Transverse colon (tissue), 4 donors: Measurements from ENCODE around the gene TMEM147. TPM values are rescaled to one million over a fixed set of nuclear protein-coding genes. Genes with fewer than 3 reads are reported as not detected.

Experiments
- DNase-seq: peaks from one replicate; pipeline ENCODE4 v3.0.0-alpha.2; 2019
- H3K27ac ChIP-seq, 4 donors: fragments of 200-600 bp; sonication (generic); 2 replicates each; pipeline ENCODE4 v1.5.1; 2016 to 2018; ENCODE audit warnings: inconsistent platforms in 4 of 4
- H3K27me3 ChIP-seq: fragments of 200-600 bp; sonication (generic); 2 replicates; pipeline ENCODE4 v1.5.1; 2017; ENCODE audit warnings: inconsistent platforms
- H3K36me3 ChIP-seq, 4 donors: fragments of 200-600 bp; sonication (generic); 2 replicates each; pipeline ENCODE4 v1.5.1; 2017 to 2019; ENCODE audit warnings: inconsistent platforms in 4 of 4
- H3K4me1 ChIP-seq, 4 donors: fragments of 200-600 bp; sonication (generic); 2 replicates each; pipeline ENCODE4 v1.5.1; 2017 to 2020; ENCODE audit warnings: inconsistent platforms in 4 of 4
- H3K4me3 ChIP-seq, 4 donors: fragments of 200-600 bp; sonication (generic); 1 replicate in 1 of 4; 2 replicates in 3 of 4; pipeline versions ENCODE4 v1.5.1 to v1.6.1; 2017 to 2019; ENCODE audit warnings: inconsistent platforms in 4 of 4
- H3K9me3 ChIP-seq, 2 donors: fragments of 200-600 bp; sonication (generic); 2 replicates each; pipeline ENCODE4 v1.5.1; 2017 to 2019; ENCODE audit warnings: inconsistent platforms in 2 of 2
- EP300 ChIP-seq: sonication (generic); formaldehyde crosslinking; IDR thresholded peaks from one replicate; pipeline ENCODE4 v1.6.1; 2017; ENCODE audit warnings: antibody characterized with exemption, low read depth
- POLR2A ChIP-seq: fragments of 450-650 bp; IDR thresholded peaks from one replicate; pipeline ENCODE4 v1.6.1; 2016; ENCODE audit warnings: antibody characterized with exemption, mild to moderate bottlenecking, moderate library complexity
- POLR2AphosphoS5 ChIP-seq, 3 donors: sonication (generic); formaldehyde crosslinking; IDR thresholded peaks; one replicate each; pipeline ENCODE4 v1.6.1; 2016; ENCODE audit warnings: antibody characterized with exemption in 3 of 3
- WGBS, 2 donors: methylation state at CpG; one replicate each; pipeline ENCODE4 v1.1.5; 2018; ENCODE audit warnings: low coverage in 1 of 2; 5-methylcytosine and 5-hydroxymethylcytosine counted together
- in situ Hi-C, 4 donors: fragments of 200-750 bp; cut with MboI; loops; one replicate each; pipeline versions ENCODE4 v1.15.0 to v1.15.1; 2017; ENCODE audit warnings: low sequenced_read_pairs in 3 of 4, low pct_ligation_motif_present in 1 of 4, low pct_unique_long_range_greater_than_20kb in 1 of 4
- intact Hi-C: fragments of 100-400 bp; cut with DNase I; formaldehyde crosslinking; loops from one replicate; pipeline ENCODE4 v1.15.1; 2023; ENCODE audit warnings: low total_unique reads
- total RNA-seq, 4 donors: library from RNA; depleted of rRNA; stranded (reverse); fragments of >200 nt; gene quantifications; one replicate each; pipeline ENCODE4 v1.1.0, GENCODE V29; 2016
- TF ChIP-seq, protein P1 (sequence below), 5 experiments: fragments of 200-600 bp in 3 of 5; fragments of 450-650 bp in 2 of 5; sonication (generic) in 3 of 5; IDR thresholded peaks; 1 replicate in 2 of 5; 2 replicates in 3 of 5; pipeline ENCODE4 v1.5.1; 2016 to 2017; ENCODE audit warnings: antibody characterized with exemption in 5 of 5, inconsistent platforms in 3 of 5, mild to moderate bottlenecking in 2 of 5, moderate library complexity in 1 of 5

The TMEM147 gene
- total RNA-seq, 4 donors from 2014 or later, result 29.5 to 77.0 (median 54.0) TPM

DNA sequence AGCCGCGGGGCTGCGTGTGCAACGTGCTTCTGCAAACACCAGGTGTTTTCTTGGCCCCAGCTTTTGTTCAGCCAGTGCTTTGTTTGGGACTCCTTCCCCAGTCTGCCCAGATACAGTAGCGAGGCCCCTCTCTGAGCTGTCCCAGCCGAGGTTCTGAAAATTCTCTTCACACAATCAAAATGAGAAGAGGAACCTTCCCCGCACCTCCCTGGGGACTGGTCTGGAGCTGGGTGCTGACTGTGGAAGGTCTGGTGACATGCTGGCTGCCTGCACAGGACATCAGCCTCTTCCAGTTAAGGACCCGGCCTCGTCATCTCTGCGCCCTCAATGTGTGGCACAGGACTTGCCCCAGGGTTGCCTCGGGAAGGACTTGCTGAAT lies 13.8 kb downstream of the TMEM147 start:
- no peak for DNase-seq

DNA sequence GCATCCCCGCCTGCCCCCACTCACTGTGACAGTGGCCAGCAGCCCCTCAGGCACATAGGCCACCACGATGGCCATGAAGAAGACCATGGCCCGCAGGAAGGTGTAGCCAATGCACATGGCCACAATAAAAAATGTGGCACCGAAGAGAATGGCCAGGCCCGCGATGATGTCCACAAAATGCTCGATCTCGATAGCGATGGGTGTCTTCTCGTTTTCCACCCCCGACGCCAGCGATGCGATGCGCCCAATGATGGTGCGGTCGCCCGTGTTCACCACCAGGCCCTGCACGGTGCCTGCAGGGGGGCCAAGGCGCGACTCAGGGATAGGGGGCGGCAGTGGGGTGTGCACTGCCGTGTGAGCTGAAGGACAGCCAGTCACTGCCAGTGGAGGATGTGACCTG lies 14.4 kb downstream of the TMEM147 start:
- Histone ChIP-seq H3K9me3 (no peaks in the 10 kb centered on the region), H3K36me3 (no peaks in the 10 kb centered on the region), H3K4me1 (peaks cover 0 to 12% (median 9%) of the 10 kb centered on the region in 4 donors), H3K4me3 (no peak overlapping the region), H3K27ac (no peak overlapping the region), H3K27me3 (peaks cover 48% of the 10 kb centered on the region)
- intact Hi-C loops (no loop called here), in situ Hi-C loops (no loop called here)
- 90 to 100% methylated on average over 2 to 23 of the region's 23 CpGs for WGBS, 2 donors
- TF ChIP-seq, protein P1, sequence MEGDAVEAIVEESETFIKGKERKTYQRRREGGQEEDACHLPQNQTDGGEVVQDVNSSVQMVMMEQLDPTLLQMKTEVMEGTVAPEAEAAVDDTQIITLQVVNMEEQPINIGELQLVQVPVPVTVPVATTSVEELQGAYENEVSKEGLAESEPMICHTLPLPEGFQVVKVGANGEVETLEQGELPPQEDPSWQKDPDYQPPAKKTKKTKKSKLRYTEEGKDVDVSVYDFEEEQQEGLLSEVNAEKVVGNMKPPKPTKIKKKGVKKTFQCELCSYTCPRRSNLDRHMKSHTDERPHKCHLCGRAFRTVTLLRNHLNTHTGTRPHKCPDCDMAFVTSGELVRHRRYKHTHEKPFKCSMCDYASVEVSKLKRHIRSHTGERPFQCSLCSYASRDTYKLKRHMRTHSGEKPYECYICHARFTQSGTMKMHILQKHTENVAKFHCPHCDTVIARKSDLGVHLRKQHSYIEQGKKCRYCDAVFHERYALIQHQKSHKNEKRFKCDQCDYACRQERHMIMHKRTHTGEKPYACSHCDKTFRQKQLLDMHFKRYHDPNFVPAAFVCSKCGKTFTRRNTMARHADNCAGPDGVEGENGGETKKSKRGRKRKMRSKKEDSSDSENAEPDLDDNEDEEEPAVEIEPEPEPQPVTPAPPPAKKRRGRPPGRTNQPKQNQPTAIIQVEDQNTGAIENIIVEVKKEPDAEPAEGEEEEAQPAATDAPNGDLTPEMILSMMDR (IDR thresholded peaks at IDR 0.05), result no peak
- TF ChIP-seq POLR2AphosphoS5 (IDR thresholded peaks at IDR 0.05), result no peak
- TF ChIP-seq EP300, result no peak
- TF ChIP-seq POLR2A, result no peak
- DNase-seq, result no peak

More for the DNA sequence above, 13.8 kb downstream of the TMEM147 start:
- no peak overlapping the region for H3K4me3 ChIP-seq
- WGBS, 2 donors, result 43% methylated on average over 11 of the region's 11 CpGs; no CpG with 5 or more reads in 1 of the 2 donors
- no peaks in the 10 kb centered on the region for H3K36me3 ChIP-seq
- H3K4me1 ChIP-seq, result peaks cover 0 to 12% (median 9%) of the 10 kb centered on the region in 4 donors
- intact Hi-C loops, result no loop called here
- peaks cover 48% of the 10 kb centered on the region for H3K27me3 ChIP-seq
- in situ Hi-C loops, result no loop called here
- no peak overlapping the region for H3K27ac ChIP-seq
- no peaks in the 10 kb centered on the region for H3K9me3 ChIP-seq
- TF ChIP-seq POLR2A (no peak), EP300 (no peak), POLR2AphosphoS5 (IDR thresholded peaks at IDR 0.05) (no peak)
- TF ChIP-seq, protein P1 (IDR thresholded peaks at IDR 0.05), result no peak

- no peaks in the 10 kb centered on the region for H3K36me3 ChIP-seq
- no peak overlapping the region for H3K4me3 ChIP-seq
- no peak for DNase-seq
- TF ChIP-seq, protein P1 (IDR thresholded peaks at IDR 0.05), result no peak
- no peak for TF ChIP-seq EP300
- TF ChIP-seq POLR2AphosphoS5 (IDR thresholded peaks at IDR 0.05), result no peak
- TF ChIP-seq POLR2A, result no peak
- in situ Hi-C loops, result no loop called here
- 89 to 100% methylated on average over 1 to 18 of the region's 18 CpGs for WGBS, 2 donors
- no peaks in the 10 kb centered on the region for H3K9me3 ChIP-seq
- no peak overlapping the region for H3K27ac ChIP-seq
- H3K27me3 ChIP-seq, result peaks cover 48% of the 10 kb centered on the region
- H3K4me1 ChIP-seq, result peaks cover 0 to 12% (median 9%) of the 10 kb centered on the region in 4 donors
- intact Hi-C loops, result no loop called here
These were observed 14.8 kb downstream of the TMEM147 start for GRCh38 chr19:35560271-35560670.

- no peak for DNase-seq
- Histone ChIP-seq H3K36me3 (no peaks in the 10 kb centered on the region), H3K9me3 (no peaks in the 10 kb centered on the region), H3K27me3 (peaks cover 48% of the 10 kb centered on the region), H3K4me1 (peaks cover 0 to 12% (median 9%) of the 10 kb centered on the region in 4 donors), H3K4me3 (no peak overlapping the region), H3K27ac (no peak overlapping the region)
- 47% methylated on average over 6 of the region's 6 CpGs; no CpG with 5 or more reads in 1 of the 2 donors for WGBS, 2 donors
- in situ Hi-C loops (no loop called here), intact Hi-C loops (no loop called here)
- no peak for TF ChIP-seq POLR2A
- TF ChIP-seq EP300, result no peak
- TF ChIP-seq, protein P1 (IDR thresholded peaks at IDR 0.05), result no peak
- TF ChIP-seq POLR2AphosphoS5 (IDR thresholded peaks at IDR 0.05), result no peak
These were observed 15.3 kb downstream of the TMEM147 start for GRCh38 chr19:35560677-35561076.
